ENCODE results near the gene IFNGR2.

The IFNGR2 gene

GRCh38 chr21:33372582-33372981, 30.6 kb upstream of the IFNGR2 start:
- TF ChIP-seq CTCF (IDR thresholded peaks at IDR 0.05) = no peak

GRCh38 chr21:33373451-33373850, 29.8 kb upstream of the IFNGR2 start:
- no peak for TF ChIP-seq CTCF (IDR thresholded peaks at IDR 0.05)

GRCh38 chr21:33374080-33374449, 29.1 kb upstream of the IFNGR2 start:
- no peak for TF ChIP-seq CTCF (IDR thresholded peaks at IDR 0.05)

- TF ChIP-seq CTCF (IDR thresholded peaks at IDR 0.05) = peak; percentile 67
Measured at GRCh38 chr21:33374450-33375096, 28.6 kb upstream of the IFNGR2 start.

GRCh38 chr21:33375101-33375644, 28.0 kb upstream of the IFNGR2 start:
- TF ChIP-seq CTCF (IDR thresholded peaks at IDR 0.05) = no peak

GRCh38 chr21:33377221-33377920, 25.8 kb upstream of the IFNGR2 start:
- no peak for TF ChIP-seq CTCF (IDR thresholded peaks at IDR 0.05)

GRCh38 chr21:33378081-33378480, 25.1 kb upstream of the IFNGR2 start:
- TF ChIP-seq CTCF (IDR thresholded peaks at IDR 0.05) = no peak

Measured in LNCAP (cell line).